Gastroesophageal sphincter (tissue), 4 donors: ENCODE results near the gene CEP112. TPM values are rescaled to one million over a fixed set of nuclear protein-coding genes. Genes with fewer than 3 reads are reported as not detected.

Experiments
- ATAC-seq: fragments of 150-250 bp; one replicate; pipeline ENCODE4 v1.9.1; 2016; ENCODE audit warnings: mild to moderate bottlenecking, moderate library complexity
- H3K27ac ChIP-seq, 4 donors: fragments of 200-600 bp; sonication (generic) in 3 of 4; 1 replicate in 3 of 4; 2 replicates in 1 of 4; pipeline ENCODE4 v1.5.1; 2016 to 2019
- H3K27me3 ChIP-seq: fragments of 200-600 bp; sonication (generic); one replicate; pipeline ENCODE4 v1.5.1; 2019
- H3K36me3 ChIP-seq, 2 donors: fragments of 200-600 bp; sonication (generic); one replicate each; pipeline ENCODE4 v1.5.1; 2019; ENCODE audit warnings: control low read depth in 1 of 2
- H3K4me1 ChIP-seq, 3 donors: fragments of 200-600 bp; sonication (generic); 1 replicate in 2 of 3; 2 replicates in 1 of 3; pipeline ENCODE4 v1.5.1; 2016 to 2019; ENCODE audit warnings: control low read depth in 2 of 3
- H3K4me3 ChIP-seq, 2 donors: fragments of 200-600 bp; sonication (generic); one replicate each; pipeline ENCODE4 v1.5.1; 2019; ENCODE audit warnings: mild to moderate bottlenecking in 1 of 2, moderate library complexity in 1 of 2
- H3K9me3 ChIP-seq, 3 donors: fragments of 200-600 bp; sonication (generic); one replicate each; pipeline ENCODE4 v1.5.1; 2017 to 2019; ENCODE audit warnings: control low read depth in 2 of 3
- EP300 ChIP-seq: sonication (generic); formaldehyde crosslinking; IDR thresholded peaks from one replicate; pipeline ENCODE4 v1.6.1; 2017; ENCODE audit warnings: antibody characterized with exemption, mild to moderate bottlenecking
- POLR2A ChIP-seq, 2 donors: fragments of 450-650 bp; IDR thresholded peaks; one replicate each; pipeline ENCODE4 v1.6.1; 2017; ENCODE audit warnings: antibody characterized with exemption in 2 of 2, mild to moderate bottlenecking in 2 of 2, moderate library complexity in 1 of 2
- POLR2AphosphoS5 ChIP-seq: sonication (generic); formaldehyde crosslinking; IDR thresholded peaks from one replicate; pipeline ENCODE4 v1.6.1; 2017; ENCODE audit warnings: antibody characterized with exemption
- WGBS, 2 donors: methylation state at CpG; one replicate each; pipeline ENCODE4 v1.1.5; 2018; ENCODE audit warnings: low coverage in 1 of 2; 5-methylcytosine and 5-hydroxymethylcytosine counted together
- total RNA-seq, 4 donors: library from RNA; depleted of rRNA; stranded (reverse); fragments of >200 nt; gene quantifications; one replicate each; pipeline ENCODE4 v1.1.0, GENCODE V29; 2016
- TF ChIP-seq, protein P1 (sequence below), 4 experiments: fragments of 200-600 bp in 2 of 4; fragments of 450-650 bp in 2 of 4; sonication (generic) in 1 of 4; IDR thresholded peaks; one replicate each; pipeline ENCODE4 v1.5.1; 2017 to 2019; ENCODE audit warnings: antibody characterized with exemption in 4 of 4, mild to moderate bottlenecking in 2 of 4, moderate library complexity in 2 of 4

CEP112 gene
- total RNA-seq, 4 donors from 2014 or later = 21.9 to 38.2 (median 27.0) TPM

DNA sequence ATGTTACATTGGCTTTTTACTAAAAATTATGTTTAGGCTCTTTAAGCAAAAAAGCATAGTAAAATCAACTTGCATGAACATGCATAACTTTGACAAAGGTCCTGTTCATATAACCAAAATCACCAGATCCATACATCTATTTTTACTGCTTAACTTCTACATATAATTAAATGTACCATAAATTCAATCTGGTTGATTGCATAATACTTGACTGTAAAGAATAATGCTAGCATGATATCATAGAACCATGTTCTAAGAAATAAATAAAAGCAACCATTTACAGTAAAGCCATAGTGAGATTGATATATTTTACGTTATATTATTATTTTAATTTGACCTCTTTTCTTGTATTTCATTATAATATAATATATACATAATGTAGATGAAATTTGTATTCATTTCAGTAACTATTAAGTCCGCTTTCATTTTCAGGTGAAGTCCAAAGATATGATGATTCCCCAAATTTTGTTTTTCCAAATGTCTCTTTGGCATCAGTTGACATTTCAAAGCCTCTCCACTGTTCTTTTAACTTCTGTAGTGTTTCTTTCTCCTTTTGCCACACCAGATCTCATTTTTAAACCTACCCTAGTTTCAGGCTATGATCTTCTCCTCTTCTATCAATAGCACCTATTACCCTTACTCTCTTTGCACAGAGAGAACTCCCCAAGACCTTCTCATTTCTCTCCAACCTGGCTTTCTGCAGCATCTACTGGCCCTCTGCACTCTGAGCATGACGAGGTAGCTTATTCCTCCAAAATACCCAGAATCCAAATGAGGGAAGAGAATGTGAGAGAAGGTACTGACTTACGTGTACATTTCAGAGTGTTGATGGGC lies 35.5 kb upstream of the CEP112 start:
- Histone ChIP-seq H3K27me3 (peaks cover 14% of the 10 kb centered on the region), H3K4me3 (no peak overlapping the region), H3K9me3 (no peaks in the 10 kb centered on the region), H3K4me1 (no peaks in the 10 kb centered on the region), H3K36me3 (no peaks in the 10 kb centered on the region), H3K27ac (no peak overlapping the region)
- 91 to 95% methylated on average over 2 to 3 of the region's 4 CpGs for whole genome bisulfite sequencing, 2 donors
- ATAC-seq = no peak
- no peak for TF ChIP-seq POLR2A (IDR thresholded peaks at IDR 0.05)
- TF ChIP-seq, protein P1, sequence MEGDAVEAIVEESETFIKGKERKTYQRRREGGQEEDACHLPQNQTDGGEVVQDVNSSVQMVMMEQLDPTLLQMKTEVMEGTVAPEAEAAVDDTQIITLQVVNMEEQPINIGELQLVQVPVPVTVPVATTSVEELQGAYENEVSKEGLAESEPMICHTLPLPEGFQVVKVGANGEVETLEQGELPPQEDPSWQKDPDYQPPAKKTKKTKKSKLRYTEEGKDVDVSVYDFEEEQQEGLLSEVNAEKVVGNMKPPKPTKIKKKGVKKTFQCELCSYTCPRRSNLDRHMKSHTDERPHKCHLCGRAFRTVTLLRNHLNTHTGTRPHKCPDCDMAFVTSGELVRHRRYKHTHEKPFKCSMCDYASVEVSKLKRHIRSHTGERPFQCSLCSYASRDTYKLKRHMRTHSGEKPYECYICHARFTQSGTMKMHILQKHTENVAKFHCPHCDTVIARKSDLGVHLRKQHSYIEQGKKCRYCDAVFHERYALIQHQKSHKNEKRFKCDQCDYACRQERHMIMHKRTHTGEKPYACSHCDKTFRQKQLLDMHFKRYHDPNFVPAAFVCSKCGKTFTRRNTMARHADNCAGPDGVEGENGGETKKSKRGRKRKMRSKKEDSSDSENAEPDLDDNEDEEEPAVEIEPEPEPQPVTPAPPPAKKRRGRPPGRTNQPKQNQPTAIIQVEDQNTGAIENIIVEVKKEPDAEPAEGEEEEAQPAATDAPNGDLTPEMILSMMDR (IDR thresholded peaks at IDR 0.05) = no peak
- TF ChIP-seq EP300 = no peak

DNA sequence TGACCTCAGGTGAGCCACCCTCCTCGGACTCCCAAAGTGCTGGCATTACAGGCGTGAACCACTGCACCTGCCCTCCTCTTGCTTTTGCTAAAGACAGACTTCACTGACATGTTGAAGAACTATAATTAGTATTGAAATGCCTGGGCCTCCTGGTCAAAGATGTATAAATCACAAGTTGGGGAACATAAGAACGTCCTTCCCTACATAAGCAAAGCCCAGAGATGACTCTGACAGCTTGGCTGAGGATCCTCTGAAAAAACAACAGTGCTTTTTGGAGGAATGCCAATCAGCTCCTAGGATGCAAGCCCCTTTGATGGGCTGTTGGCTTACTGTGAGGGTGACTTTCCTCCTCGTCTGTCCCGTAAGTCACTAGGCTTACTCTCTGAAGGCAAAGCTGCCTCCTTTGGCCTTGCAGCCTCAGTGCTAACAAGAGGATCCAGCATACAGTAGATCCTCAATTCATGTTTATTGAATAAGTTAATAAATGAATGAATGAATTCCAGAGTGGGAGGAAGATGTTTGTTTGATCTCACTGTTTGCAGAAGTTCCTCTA lies 30.9 kb upstream of the CEP112 start:
- Histone ChIP-seq H3K9me3 (no peaks in the 10 kb centered on the region), H3K36me3 (no peaks in the 10 kb centered on the region), H3K4me3 (no peak overlapping the region), H3K4me1 (no peaks in the 10 kb centered on the region), H3K27ac (no peak overlapping the region), H3K27me3 (peaks cover 31% of the 10 kb centered on the region)
- 57 to 79% methylated on average over 3 of the region's 5 CpGs for WGBS, 2 donors
- no peak for ATAC-seq
- TF ChIP-seq POLR2A (IDR thresholded peaks at IDR 0.05) (no peak), EP300 (no peak)
- TF ChIP-seq, protein P1 (IDR thresholded peaks at IDR 0.05) = no peak

DNA sequence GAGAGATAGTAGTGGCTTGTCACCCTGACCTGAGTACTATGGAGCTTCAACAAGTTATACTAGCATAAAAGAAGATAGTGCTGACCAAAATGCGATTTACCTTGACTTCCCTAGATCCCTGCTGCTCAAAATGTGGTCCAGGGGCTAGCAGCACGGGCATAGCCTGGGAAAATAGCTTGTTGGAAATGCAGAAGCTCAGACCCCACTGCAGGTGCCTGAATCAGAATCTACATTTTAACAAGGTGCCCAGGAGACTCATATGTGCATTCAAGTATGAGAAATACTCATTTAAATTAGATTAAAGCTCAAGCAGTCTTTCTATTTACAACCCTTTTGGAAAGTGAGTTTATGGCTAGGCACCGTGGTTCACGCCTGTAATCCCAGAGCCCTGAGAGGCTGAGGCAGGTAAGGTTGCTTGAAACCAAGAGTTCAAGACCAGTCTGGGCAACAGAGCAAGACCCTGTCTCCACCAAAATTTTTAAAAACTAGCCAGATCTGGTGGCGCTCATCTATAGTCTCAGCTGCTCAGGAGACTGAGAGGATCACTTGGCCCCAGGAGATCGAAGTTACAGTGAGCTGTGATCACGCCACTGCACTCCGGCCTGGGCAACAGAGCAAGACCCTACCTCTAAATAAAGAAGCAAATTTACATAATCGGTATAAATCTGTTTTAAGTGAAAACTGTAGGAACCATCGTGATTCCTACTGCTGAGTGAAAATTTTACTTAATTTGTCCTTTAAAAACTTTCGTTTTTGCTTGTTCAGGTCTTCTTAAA lies 30.0 kb upstream of the CEP112 start:
- WGBS, 2 donors = 85 to 89% methylated on average over 6 to 9 of the region's 11 CpGs
- Histone ChIP-seq H3K4me1 (no peaks in the 10 kb centered on the region), H3K9me3 (no peaks in the 10 kb centered on the region), H3K27ac (no peak overlapping the region), H3K4me3 (no peak overlapping the region), H3K27me3 (peaks cover 31% of the 10 kb centered on the region), H3K36me3 (no peaks in the 10 kb centered on the region)
- TF ChIP-seq POLR2A (IDR thresholded peaks at IDR 0.05) (no peak), POLR2AphosphoS5 (no peak)
- TF ChIP-seq, protein P1 (IDR thresholded peaks at IDR 0.05) = no peak
- ATAC-seq = no peak

DNA sequence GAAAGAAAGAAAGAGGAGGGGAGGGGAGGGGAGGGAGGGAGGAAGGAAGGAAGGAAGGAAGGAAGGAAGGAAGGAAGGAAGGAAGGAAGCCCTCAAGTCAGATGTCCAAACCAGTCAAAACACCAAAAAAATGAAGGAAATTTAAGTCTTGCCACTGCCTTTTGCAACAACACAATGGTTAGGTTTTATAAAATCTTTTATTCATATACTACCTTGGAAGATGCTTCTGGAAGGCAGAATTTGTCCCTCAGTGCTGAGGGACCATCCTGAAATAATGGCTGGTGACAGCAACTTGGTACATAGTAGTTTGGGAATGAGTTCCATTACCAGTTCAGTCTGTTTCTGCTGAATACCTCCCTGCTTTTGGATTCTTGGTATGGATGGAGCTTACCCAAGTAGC lies 29.4 kb upstream of the CEP112 start:
- H3K36me3 ChIP-seq = no peaks in the 10 kb centered on the region
- no peak for ATAC-seq
- no peaks in the 10 kb centered on the region for H3K9me3 ChIP-seq
- peaks cover 34% of the 10 kb centered on the region for H3K27me3 ChIP-seq
- TF ChIP-seq, protein P1 (IDR thresholded peaks at IDR 0.05) = no peak
- TF ChIP-seq EP300 = no peak
- no peak for TF ChIP-seq POLR2AphosphoS5
- TF ChIP-seq POLR2A (IDR thresholded peaks at IDR 0.05) = no peak
- no peak overlapping the region for H3K27ac ChIP-seq
- no peaks in the 10 kb centered on the region for H3K4me1 ChIP-seq
- no peak overlapping the region for H3K4me3 ChIP-seq
